ENCODE measurements around the gene C22orf15. TPM values are rescaled to one million over a fixed set of nuclear protein-coding genes. Genes with fewer than 3 reads are reported as not detected.
A peak's percentile ranks its signal among the peaks of the same experiment; 100 is the strongest.

C22orf15 gene
- total and polyA plus RNA-seq, 8 donors = not detected

DNA sequence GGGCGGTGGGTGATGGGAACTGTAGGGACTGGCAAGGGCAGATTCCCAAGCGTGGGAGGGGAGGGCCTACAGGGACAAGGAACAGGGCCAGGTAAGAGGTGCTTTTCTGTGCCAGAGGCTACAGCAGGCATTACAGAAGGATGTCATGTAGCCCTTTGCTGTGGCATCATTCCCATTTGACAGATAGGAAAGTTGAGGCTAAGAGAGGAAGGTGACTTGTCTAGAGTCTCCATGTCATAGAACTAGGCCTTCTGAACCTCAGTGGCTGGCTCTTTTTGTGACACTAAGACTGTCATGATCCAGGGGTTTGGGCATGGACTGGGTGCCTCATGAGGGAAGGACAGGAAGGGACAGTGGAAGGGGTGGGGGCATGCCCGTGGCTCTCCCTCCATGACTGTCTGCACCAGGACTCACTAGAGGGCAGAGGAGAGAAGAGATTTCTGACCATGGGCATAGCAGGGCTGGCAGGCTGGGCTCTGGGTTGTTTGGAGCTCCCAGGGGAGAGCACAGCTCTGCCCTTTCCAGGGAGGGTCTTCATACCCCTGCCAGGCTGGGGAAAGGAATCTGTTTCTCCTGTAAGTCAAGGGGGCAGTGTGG is 13.1 kb downstream of the C22orf15 start:
- 77 to 80% methylated on average over 3 of the region's 3 CpGs for WGBS, 2 donors
- TF ChIP-seq CTCF (IDR thresholded peaks at IDR 0.05) = no peak
- FAIRE-seq (no peak), DNase-seq (peak in 1 of 6 donors; percentile 33), ATAC-seq (no peak)
- Histone ChIP-seq H3K4me3 (no peak overlapping the region), H3K36me3 (no peaks in the 10 kb centered on the region), H3K27me3 (no peaks in the 10 kb centered on the region), H3K27ac (no peak overlapping the region), H3K4me1 (no peaks in the 10 kb centered on the region), H3K9me3 (no peaks in the 10 kb centered on the region)
- intact Hi-C loops (cut with DNase I) = no loop called here

DNA sequence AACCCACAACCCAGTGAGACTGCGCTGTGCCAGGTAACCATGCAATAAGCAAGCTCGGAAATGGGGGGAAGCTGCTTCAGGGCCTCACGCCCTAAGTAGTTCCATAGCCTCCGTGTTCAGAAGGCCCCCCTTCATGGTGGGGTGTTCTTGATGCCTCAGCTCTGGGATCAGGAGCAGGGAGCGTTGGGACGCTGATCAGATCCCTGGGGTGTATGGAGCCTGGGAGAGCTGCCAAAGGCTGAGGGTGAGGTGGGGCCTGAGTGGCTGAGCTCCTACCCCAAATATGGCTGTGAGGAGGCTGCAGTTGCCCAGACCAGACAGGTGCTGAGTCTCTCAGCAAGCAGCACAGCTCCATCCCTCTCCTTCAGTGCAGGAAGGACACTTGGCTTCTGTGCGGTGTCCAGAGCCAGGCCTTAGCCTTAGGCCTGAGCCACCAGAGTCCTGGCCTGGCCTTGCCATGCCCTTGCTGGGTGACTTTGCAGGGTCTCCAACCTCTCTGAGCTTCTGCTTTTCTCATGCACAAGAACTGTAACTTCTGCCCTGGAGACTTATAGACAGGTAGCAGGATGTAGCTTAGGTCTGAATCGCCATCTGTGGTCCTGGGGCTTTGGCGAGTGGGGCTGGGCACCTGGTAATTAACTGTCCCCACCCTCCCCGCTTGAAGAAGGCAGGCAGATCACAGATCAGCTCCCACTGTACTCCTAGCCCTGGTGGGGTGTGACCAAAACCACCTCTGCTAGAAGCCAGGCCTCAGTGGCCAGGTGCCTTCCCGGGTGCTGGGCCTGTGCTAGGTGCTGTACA is 15.2 kb downstream of the C22orf15 start:
- H3K27me3 ChIP-seq = no peaks in the 10 kb centered on the region
- 90 to 91% methylated on average over 11 of the region's 11 CpGs for WGBS, 2 donors
- FAIRE-seq (no peak), DNase-seq (no peak), ATAC-seq (no peak)
- H3K4me3 ChIP-seq = no peak overlapping the region
- intact Hi-C loops (cut with DNase I) = no loop called here
- no peak for TF ChIP-seq CTCF (IDR thresholded peaks at IDR 0.05)
- H3K4me1 ChIP-seq = no peaks in the 10 kb centered on the region
- no peak overlapping the region for H3K27ac ChIP-seq
- no peaks in the 10 kb centered on the region for H3K9me3 ChIP-seq
- no peaks in the 10 kb centered on the region for H3K36me3 ChIP-seq

- H3K9me3 ChIP-seq = no peaks in the 10 kb centered on the region
- DNase-seq (no peak), FAIRE-seq (no peak), ATAC-seq (no peak)
- H3K27ac ChIP-seq = no peak overlapping the region
- H3K27me3 ChIP-seq = no peaks in the 10 kb centered on the region
- intact Hi-C loops (cut with DNase I) = no loop called here
- no peak overlapping the region for H3K4me3 ChIP-seq
- no peak for TF ChIP-seq CTCF (IDR thresholded peaks at IDR 0.05)
- WGBS, 2 donors = 75 to 80% methylated on average over 3 of the region's 3 CpGs
- H3K36me3 ChIP-seq = no peaks in the 10 kb centered on the region
- H3K4me1 ChIP-seq = peaks cover 0 to under 1% (median under 1%) of the 10 kb centered on the region in 3 donors
These were observed 15.7 kb downstream of the C22orf15 start for GRCh38 chr22:23778577-23778900.

DNA sequence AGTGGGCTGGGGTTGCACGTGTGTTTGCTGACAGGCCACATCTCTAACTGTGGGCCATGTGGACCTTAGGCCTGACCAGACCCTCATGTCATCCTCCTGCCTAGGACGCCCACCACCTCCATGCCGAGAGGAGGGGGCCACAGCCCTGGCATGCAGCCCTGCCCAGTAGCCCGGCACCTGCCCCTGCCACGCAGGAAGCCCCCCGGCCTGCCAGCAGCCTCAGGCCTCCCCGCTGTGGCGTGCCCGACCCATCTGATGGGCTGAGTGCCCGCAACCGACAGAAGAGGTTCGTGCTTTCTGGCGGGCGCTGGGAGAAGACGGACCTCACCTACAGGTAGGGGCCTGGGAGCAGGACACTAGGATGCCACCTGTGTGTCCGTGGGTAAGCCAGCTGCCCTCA is 16.3 kb downstream of the C22orf15 start:
- Histone ChIP-seq H3K4me3 (no peak overlapping the region), H3K4me1 (peaks cover 4 to 6% (median 6%) of the 10 kb centered on the region in 3 donors), H3K27me3 (no peaks in the 10 kb centered on the region), H3K27ac (no peak overlapping the region), H3K36me3 (no peaks in the 10 kb centered on the region), H3K9me3 (no peaks in the 10 kb centered on the region)
- no peak for FAIRE-seq
- 82 to 83% methylated on average over 15 to 16 of the region's 16 CpGs for WGBS, 2 donors
- DNase-seq = no peak
- intact Hi-C loops (cut with DNase I) = no loop called here
- ATAC-seq = no peak
- no peak for TF ChIP-seq CTCF (IDR thresholded peaks at IDR 0.05)

- Histone ChIP-seq H3K36me3 (no peaks in the 10 kb centered on the region), H3K9me3 (no peaks in the 10 kb centered on the region), H3K27ac (no peak overlapping the region), H3K4me3 (no peak overlapping the region), H3K27me3 (no peaks in the 10 kb centered on the region), H3K4me1 (peaks cover 7 to 9% (median 8%) of the 10 kb centered on the region in 3 donors)
- ATAC-seq (no peak), DNase-seq (no peak), FAIRE-seq (no peak)
- WGBS, 2 donors = 77 to 85% methylated on average over 5 of the region's 5 CpGs
- TF ChIP-seq CTCF (IDR thresholded peaks at IDR 0.05) = no peak
- intact Hi-C loops (cut with DNase I) = no loop called here
These were observed 16.9 kb downstream of the C22orf15 start for GRCh38 chr22:23779731-23780130.
